ENCODE measurements around the gene TP73.

TP73 gene

DNA sequence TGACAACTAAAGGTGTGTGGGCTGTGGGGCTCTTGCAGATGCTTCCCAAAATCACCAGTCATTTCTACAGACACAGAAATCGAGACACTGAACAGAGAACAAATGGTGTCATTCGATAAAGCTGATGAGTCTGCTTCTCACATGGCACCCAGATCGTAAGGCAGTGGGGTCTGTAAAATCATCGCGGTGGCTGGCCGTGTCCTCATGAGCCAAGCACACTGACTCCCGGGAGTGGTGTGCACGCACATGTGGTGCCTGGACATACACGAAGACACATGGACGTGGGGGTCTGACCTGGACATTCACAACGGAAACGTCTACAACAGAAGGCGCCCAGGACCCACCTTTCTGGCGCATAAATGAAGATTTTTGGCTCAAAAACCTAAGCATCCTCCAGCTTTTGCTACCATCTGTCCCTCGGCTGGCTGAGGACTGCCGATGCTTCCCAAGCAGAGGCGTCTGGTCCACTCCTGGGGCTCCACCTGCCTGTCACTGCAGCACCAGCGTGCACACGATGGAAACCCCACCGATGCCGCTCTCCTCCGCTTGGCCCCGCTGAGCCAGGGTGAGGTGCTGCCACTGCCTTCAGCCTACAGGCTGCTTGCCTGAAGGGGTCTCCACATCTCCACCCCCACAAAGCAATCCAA, 127.1 kb downstream of the TP73 start:
- Histone ChIP-seq H3K36me3 (ENCODE audit: control insufficient read depth in 2 of 2, insufficient read depth in 2 of 2, low read length in 2 of 2) (peaks cover 39 to 48% of the 10 kb centered on the region in 2 donors), H3K4me1 (ENCODE audit: control insufficient read depth in 2 of 2, insufficient read depth in 2 of 2, low read length in 2 of 2) (peaks cover 6 to 14% of the 10 kb centered on the region in 2 donors)

DNA sequence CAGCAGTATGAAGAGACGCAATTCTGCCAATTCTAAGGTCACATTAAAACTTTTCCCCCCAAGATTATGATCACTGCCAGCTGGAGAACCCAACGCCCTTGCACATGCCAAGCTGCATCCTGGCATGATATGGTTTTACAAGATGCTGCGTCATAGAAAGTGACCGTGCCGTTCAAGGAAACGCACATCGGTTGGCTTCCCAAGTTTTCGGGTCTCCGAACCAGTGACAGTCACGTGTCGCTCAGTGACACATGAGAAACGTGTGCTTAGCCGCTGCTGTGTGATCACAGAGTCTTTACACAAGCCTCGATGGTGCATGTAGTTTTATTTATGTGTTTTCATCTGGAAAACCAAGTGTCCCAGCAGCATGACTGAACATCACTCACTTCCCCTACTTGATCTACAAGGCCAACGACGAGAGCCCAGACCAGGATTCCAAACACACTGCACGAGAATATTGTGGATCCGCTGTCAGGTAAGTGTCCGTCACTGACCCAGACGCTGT, 127.6 kb downstream of the TP73 start:
- no peak overlapping the region for H3K27ac ChIP-seq (ENCODE audit: low read depth in 2 of 2, low read length in 2 of 2)

More for the DNA sequence above, 127.1 kb downstream of the TP73 start:
- Histone ChIP-seq H3K4me3 (ENCODE audit: low read length in 2 of 2) (no peak overlapping the region), H3K9ac (ENCODE audit: low read depth in 1 of 2, low read length in 2 of 2) (no peak overlapping the region), H3K9me3 (ENCODE audit: control insufficient read depth in 2 of 2, low read length in 2 of 2) (no peaks in the 10 kb centered on the region), H3K27me3 (ENCODE audit: control insufficient read depth in 2 of 2, insufficient read depth in 2 of 2, low read length in 2 of 2) (no peaks in the 10 kb centered on the region), H3K27ac (ENCODE audit: low read depth in 2 of 2, low read length in 2 of 2) (no peak overlapping the region)

DNA sequence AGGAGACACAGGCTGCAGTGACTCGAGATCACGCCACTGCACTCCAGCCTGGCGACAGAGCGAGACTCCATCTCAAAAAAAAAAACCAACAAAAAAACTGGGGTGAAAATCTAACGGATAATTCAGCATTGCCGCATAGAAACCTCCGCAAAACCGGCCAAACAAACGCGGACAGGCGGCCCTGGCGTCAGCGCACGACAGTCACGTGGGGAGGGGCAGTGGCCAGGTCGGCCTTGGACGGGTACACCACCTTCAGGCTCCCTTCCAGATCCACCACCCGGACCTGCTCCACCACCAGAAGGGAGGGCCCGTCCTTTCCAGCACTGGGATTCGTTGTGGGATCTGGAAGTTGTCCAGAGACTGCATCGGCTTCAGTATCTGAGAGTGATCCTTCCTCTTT, 128.6 kb downstream of the TP73 start:
- H3K9ac ChIP-seq (ENCODE audit: low read depth in 1 of 2, low read length in 2 of 2), result no peak overlapping the region
- no peaks in the 10 kb centered on the region for H3K9me3 ChIP-seq (ENCODE audit: control insufficient read depth in 2 of 2, low read length in 2 of 2)
- no peaks in the 10 kb centered on the region for H3K27me3 ChIP-seq (ENCODE audit: control insufficient read depth in 2 of 2, insufficient read depth in 2 of 2, low read length in 2 of 2)
- H3K4me1 ChIP-seq (ENCODE audit: control insufficient read depth in 2 of 2, insufficient read depth in 2 of 2, low read length in 2 of 2), result peaks cover 4% of the 10 kb centered on the region in 2 donors
- no peak overlapping the region for H3K27ac ChIP-seq (ENCODE audit: low read depth in 2 of 2, low read length in 2 of 2)
- no peak overlapping the region for H3K4me3 ChIP-seq (ENCODE audit: low read length in 2 of 2)
- H3K36me3 ChIP-seq (ENCODE audit: control insufficient read depth in 2 of 2, insufficient read depth in 2 of 2, low read length in 2 of 2), result peaks cover 46 to 55% of the 10 kb centered on the region in 2 donors

More for the DNA sequence above, 127.6 kb downstream of the TP73 start:
- no peaks in the 10 kb centered on the region for H3K27me3 ChIP-seq (ENCODE audit: control insufficient read depth in 2 of 2, insufficient read depth in 2 of 2, low read length in 2 of 2)
- H3K4me1 ChIP-seq (ENCODE audit: control insufficient read depth in 2 of 2, insufficient read depth in 2 of 2, low read length in 2 of 2), result peaks cover 6 to 13% of the 10 kb centered on the region in 2 donors
- H3K9ac ChIP-seq (ENCODE audit: low read depth in 1 of 2, low read length in 2 of 2), result no peak overlapping the region
- peaks cover 43 to 52% of the 10 kb centered on the region in 2 donors for H3K36me3 ChIP-seq (ENCODE audit: control insufficient read depth in 2 of 2, insufficient read depth in 2 of 2, low read length in 2 of 2)
- H3K4me3 ChIP-seq (ENCODE audit: low read length in 2 of 2), result no peak overlapping the region
- no peaks in the 10 kb centered on the region for H3K9me3 ChIP-seq (ENCODE audit: control insufficient read depth in 2 of 2, low read length in 2 of 2)

DNA sequence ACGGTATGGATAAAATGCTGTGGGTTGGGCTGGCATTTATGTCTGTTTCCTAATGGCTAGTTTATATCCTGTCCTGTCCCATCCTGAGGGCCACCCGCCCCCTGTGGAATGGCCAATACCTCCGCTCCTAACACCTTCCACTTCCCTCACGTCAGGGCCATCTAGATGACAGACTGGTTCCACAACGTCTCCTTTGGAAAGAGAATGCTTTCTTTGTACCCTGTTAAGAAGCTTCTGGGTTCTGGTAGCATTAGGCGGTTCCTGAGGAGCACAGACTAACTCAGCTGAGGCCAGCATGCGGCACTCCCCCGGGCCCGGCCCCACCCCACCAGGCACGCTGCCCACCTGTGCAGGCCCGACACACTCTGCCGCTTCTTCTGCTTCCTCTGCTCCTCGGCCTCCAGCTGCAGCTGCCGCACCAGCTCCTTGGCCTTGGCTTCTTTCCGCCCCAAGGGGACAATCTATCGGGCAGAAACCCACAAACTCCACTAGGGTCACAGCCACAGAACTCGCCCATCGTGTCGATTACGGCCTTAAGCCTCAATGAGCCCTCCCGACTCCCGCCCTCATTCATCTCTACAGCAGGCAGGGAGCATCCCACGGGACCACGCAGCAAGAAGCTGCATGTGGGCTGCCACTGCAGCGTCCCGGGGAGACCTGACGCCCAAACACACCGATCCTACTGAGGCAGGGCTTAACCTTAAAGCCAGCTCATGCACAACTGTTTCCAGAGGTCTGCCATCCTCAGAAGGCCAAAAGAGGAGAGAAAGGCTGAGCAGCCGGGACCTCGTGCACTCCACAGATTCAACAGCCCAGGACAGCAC, 131.5 kb downstream of the TP73 start:
- peaks cover 54 to 76% of the 10 kb centered on the region in 2 donors for H3K36me3 ChIP-seq (ENCODE audit: control insufficient read depth in 2 of 2, insufficient read depth in 2 of 2, low read length in 2 of 2)
- H3K4me3 ChIP-seq (ENCODE audit: low read length in 2 of 2), result no peak overlapping the region
- no peaks in the 10 kb centered on the region for H3K27me3 ChIP-seq (ENCODE audit: control insufficient read depth in 2 of 2, insufficient read depth in 2 of 2, low read length in 2 of 2)
- no peaks in the 10 kb centered on the region for H3K9me3 ChIP-seq (ENCODE audit: control insufficient read depth in 2 of 2, low read length in 2 of 2)
- H3K27ac ChIP-seq (ENCODE audit: low read depth in 2 of 2, low read length in 2 of 2), result no peak overlapping the region
- no peaks in the 10 kb centered on the region for H3K4me1 ChIP-seq (ENCODE audit: control insufficient read depth in 2 of 2, insufficient read depth in 2 of 2, low read length in 2 of 2)
- no peak overlapping the region for H3K9ac ChIP-seq (ENCODE audit: low read depth in 1 of 2, low read length in 2 of 2)

DNA sequence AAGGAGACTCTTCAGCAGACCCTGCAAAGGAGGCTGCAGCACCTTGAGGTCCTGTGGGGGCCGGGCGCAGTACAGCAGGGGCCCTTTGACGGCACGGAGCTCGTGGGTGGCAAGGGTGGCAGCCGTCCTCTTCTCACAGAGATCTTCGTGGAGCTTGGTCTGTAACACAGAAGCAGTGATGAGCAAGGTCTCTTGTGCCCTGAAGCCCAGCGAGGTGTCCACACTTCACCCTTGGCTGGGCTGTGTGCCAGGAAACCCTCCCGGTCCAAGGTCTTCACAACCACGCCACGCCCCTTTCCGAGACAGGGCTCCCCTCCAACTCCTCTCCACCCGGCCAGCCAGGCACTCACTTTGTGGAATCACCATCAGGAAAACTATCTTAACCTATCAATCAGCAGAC, 132.7 kb downstream of the TP73 start:
- no peak overlapping the region for H3K4me3 ChIP-seq (ENCODE audit: low read length in 2 of 2)
- H3K4me1 ChIP-seq (ENCODE audit: control insufficient read depth in 2 of 2, insufficient read depth in 2 of 2, low read length in 2 of 2), result no peaks in the 10 kb centered on the region
- no peak overlapping the region for H3K27ac ChIP-seq (ENCODE audit: low read depth in 2 of 2, low read length in 2 of 2)
- H3K9me3 ChIP-seq (ENCODE audit: control insufficient read depth in 2 of 2, low read length in 2 of 2), result no peaks in the 10 kb centered on the region
- H3K9ac ChIP-seq (ENCODE audit: low read depth in 1 of 2, low read length in 2 of 2), result no peak overlapping the region
- H3K36me3 ChIP-seq (ENCODE audit: control insufficient read depth in 2 of 2, insufficient read depth in 2 of 2, low read length in 2 of 2), result peaks cover 49 to 69% of the 10 kb centered on the region in 2 donors
- H3K27me3 ChIP-seq (ENCODE audit: control insufficient read depth in 2 of 2, insufficient read depth in 2 of 2, low read length in 2 of 2), result no peaks in the 10 kb centered on the region

DNA sequence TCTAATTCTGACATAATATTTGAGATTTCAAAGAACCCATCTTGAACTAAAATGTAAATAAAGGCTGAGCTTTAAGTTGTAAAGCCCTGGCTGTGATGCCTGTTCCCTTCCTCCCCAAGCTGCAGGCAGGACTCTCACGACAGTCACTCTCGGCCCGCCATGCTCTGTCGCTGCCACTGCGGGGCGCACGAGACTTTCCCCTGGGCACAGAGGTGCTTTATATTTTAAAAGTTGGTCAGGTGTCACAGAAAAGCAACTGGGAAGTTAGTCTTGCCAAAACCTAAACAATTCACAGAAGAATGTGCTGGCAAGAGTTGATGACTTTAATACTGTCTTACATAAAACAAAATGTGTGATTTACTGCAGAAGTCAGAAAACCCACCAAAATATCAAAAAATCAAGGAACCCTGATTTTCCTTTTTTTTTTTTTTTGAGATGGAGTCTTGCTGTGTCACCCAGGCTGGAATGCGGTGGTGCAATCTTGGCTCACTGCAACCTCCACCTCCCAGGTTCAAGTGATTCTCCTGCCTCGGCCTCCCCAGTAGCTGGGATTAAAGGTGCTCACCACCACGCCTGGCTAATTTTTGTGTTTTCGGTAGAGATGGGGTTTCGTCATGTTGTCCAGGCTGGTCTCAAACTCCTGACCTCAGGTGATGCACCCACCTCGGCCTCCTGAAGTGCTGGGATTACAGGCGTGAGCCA, 133.3 kb downstream of the TP73 start:
- Histone ChIP-seq H3K27me3 (ENCODE audit: control insufficient read depth in 2 of 2, insufficient read depth in 2 of 2, low read length in 2 of 2) (no peaks in the 10 kb centered on the region), H3K36me3 (ENCODE audit: control insufficient read depth in 2 of 2, insufficient read depth in 2 of 2, low read length in 2 of 2) (peaks cover 43 to 67% of the 10 kb centered on the region in 2 donors), H3K27ac (ENCODE audit: low read depth in 2 of 2, low read length in 2 of 2) (no peak overlapping the region), H3K9ac (ENCODE audit: low read depth in 1 of 2, low read length in 2 of 2) (no peak overlapping the region), H3K9me3 (ENCODE audit: control insufficient read depth in 2 of 2, low read length in 2 of 2) (no peaks in the 10 kb centered on the region), H3K4me1 (ENCODE audit: control insufficient read depth in 2 of 2, insufficient read depth in 2 of 2, low read length in 2 of 2) (no peaks in the 10 kb centered on the region), H3K4me3 (ENCODE audit: low read length in 2 of 2) (no peak overlapping the region)

Data from mucosa of rectum (tissue), 2 donors.